ENCODE measurements around the gene CEP89.

- TF ChIP-seq TAF1 (IDR thresholded peaks at IDR 0.05; ENCODE audit: low read depth, low read length): no peak
- no peak for TF ChIP-seq POLR2A (IDR thresholded peaks at IDR 0.05; ENCODE audit: low read depth, low read length)
- TF ChIP-seq PAX5 (IDR thresholded peaks at IDR 0.05; ENCODE audit: insufficient read depth, low read length, severe bottlenecking): no peak
- TF ChIP-seq POLR2AphosphoS5 (IDR thresholded peaks at IDR 0.05; ENCODE audit: low read depth, low read length): no peak
Observed at GRCh38 chr19:32921624-32922023, 50.1 kb downstream of the CEP89 start.

Data from GM12891 (cell line).